ENCODE data around the gene NOS1AP.

NOS1AP gene

GRCh38 chr1:162265983-162266382 is 196.5 kb downstream of the NOS1AP start:
- no peak for DNase-seq

GRCh38 chr1:162270016-162270770 is 200.7 kb downstream of the NOS1AP start:
- DNase-seq: no peak

- DNase-seq: no peak
These were observed 202.5 kb downstream of the NOS1AP start for GRCh38 chr1:162271972-162272371.

GRCh38 chr1:162272419-162272818 is 202.9 kb downstream of the NOS1AP start:
- DNase-seq: no peak

- no peak for DNase-seq
These were observed 206.2 kb downstream of the NOS1AP start for GRCh38 chr1:162275622-162276175.

- no peak for DNase-seq
These were observed 207.0 kb downstream of the NOS1AP start for GRCh38 chr1:162276493-162276892.

GRCh38 chr1:162279136-162279498 is 209.6 kb downstream of the NOS1AP start:
- DNase-seq: no peak

- no peak for DNase-seq
These were observed 211.9 kb downstream of the NOS1AP start for GRCh38 chr1:162281426-162281825.

GRCh38 chr1:162283657-162284056 is 214.2 kb downstream of the NOS1AP start:
- DNase-seq: no peak

GRCh38 chr1:162284206-162284955 is 214.9 kb downstream of the NOS1AP start:
- no peak for DNase-seq

- no peak for DNase-seq
These were observed 215.7 kb downstream of the NOS1AP start for GRCh38 chr1:162285149-162285561.

- DNase-seq: no peak
These were observed 221.5 kb downstream of the NOS1AP start for GRCh38 chr1:162291000-162291399.

GRCh38 chr1:162292422-162292849 is 222.9 kb downstream of the NOS1AP start:
- no peak for DNase-seq

- no peak for DNase-seq
These were observed 223.7 kb downstream of the NOS1AP start for GRCh38 chr1:162293073-162293692.

- no peak for DNase-seq
These were observed 224.5 kb downstream of the NOS1AP start for GRCh38 chr1:162294015-162294414.

GRCh38 chr1:162297208-162297607 is 227.7 kb downstream of the NOS1AP start:
- no peak for DNase-seq

- no peak for DNase-seq
These were observed 228.8 kb downstream of the NOS1AP start for GRCh38 chr1:162298266-162298665.

- no peak for DNase-seq
These were observed 229.5 kb downstream of the NOS1AP start for GRCh38 chr1:162299018-162299417.

- no peak for DNase-seq
These were observed 230.8 kb downstream of the NOS1AP start for GRCh38 chr1:162300057-162300917.

- DNase-seq: no peak
These were observed 232.2 kb downstream of the NOS1AP start for GRCh38 chr1:162301696-162302095.

GRCh38 chr1:162302306-162303003 is 233.0 kb downstream of the NOS1AP start:
- DNase-seq: no peak

- no peak for DNase-seq
These were observed 233.5 kb downstream of the NOS1AP start for GRCh38 chr1:162303004-162303344.
